RWPE2 (cell line): Measurements from ENCODE around the gene ZFR2.

ENCODE experiments used
- ATAC-seq: fragments of 200-7000 bp; cut with Tn5 transposase; 3 replicates; pipeline ENCODE4 v1.9.1; 2021; ENCODE audit warnings: low read depth
- DNase-seq: peaks from one replicate; pipeline ENCODE4 v3.0.0-alpha.2; 2020; ENCODE audit warnings: low spot score
- H3K27ac ChIP-seq: fragments of 450-650 bp; 2 replicates; pipeline ENCODE4 v1.5.1; 2017; ENCODE audit warnings: mild to moderate bottlenecking; ENCODE audit not compliant: poor library complexity, severe bottlenecking
- H3K27me3 ChIP-seq: fragments of 250-450 bp; sonication (Bioruptor Pico); 2 replicates; pipeline ENCODE4 v1.5.1; 2021; ENCODE audit warnings: mild to moderate bottlenecking, moderate library complexity; ENCODE audit not compliant: insufficient read depth, poor library complexity, severe bottlenecking
- H3K36me3 ChIP-seq: fragments of 250-450 bp; sonication (Bioruptor Pico); 2 replicates; pipeline ENCODE4 v1.5.1; 2020; ENCODE audit warnings: low read depth, mild to moderate bottlenecking, moderate library complexity
- H3K4me1 ChIP-seq: fragments of 250-450 bp; sonication (Bioruptor Pico); 2 replicates; pipeline ENCODE4 v1.5.1; 2021; ENCODE audit warnings: mild to moderate bottlenecking, moderate library complexity; ENCODE audit not compliant: insufficient read depth, poor library complexity, severe bottlenecking
- H3K4me3 ChIP-seq: fragments of 250-450 bp; sonication (Bioruptor Pico); 2 replicates; pipeline ENCODE4 v1.5.1; 2021; ENCODE audit warnings: mild to moderate bottlenecking, moderate library complexity; ENCODE audit not compliant: severe bottlenecking
- H3K9me3 ChIP-seq: fragments of 250-450 bp; sonication (Bioruptor Pico); 2 replicates; pipeline ENCODE4 v1.5.1; 2021; ENCODE audit warnings: mild to moderate bottlenecking, moderate library complexity; ENCODE audit not compliant: severe bottlenecking
- TF ChIP-seq, protein P1 (sequence below): fragments of 450-650 bp; IDR thresholded peaks from one replicate; pipeline ENCODE4 v1.5.1; 2017; ENCODE audit warnings: mild to moderate bottlenecking, moderate library complexity; ENCODE audit not compliant: poor library complexity, severe bottlenecking

The ZFR2 gene

DNA sequence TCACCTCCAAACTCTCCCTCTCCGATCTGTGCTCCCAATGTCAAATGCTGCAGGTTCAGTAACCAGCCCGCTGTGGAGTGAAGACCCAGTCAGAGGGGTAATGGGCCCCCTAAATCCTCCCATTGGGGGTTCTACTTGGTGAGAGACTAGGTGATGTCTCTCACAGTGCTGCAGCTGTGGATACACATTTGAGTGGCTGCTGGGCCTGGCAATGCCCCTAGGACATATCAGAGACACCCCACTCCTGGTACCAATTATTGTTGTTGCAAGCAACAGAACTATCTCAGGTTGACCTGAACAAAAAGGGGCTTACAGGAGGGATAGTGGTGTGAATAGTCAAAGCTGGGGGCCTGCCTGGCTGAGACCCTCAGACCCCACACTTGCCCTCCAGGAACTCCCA lies 87.2 kb downstream of the ZFR2 start:
- ATAC-seq (no peak), DNase-seq (no peak)
- Histone ChIP-seq H3K9me3 (peaks cover 7% of the 10 kb centered on the region), H3K4me3 (no peak overlapping the region), H3K27me3 (peaks cover 7% of the 10 kb centered on the region), H3K27ac (no peak overlapping the region), H3K36me3 (no peaks in the 10 kb centered on the region), H3K4me1 (no peaks in the 10 kb centered on the region)
- TF ChIP-seq, protein P1, sequence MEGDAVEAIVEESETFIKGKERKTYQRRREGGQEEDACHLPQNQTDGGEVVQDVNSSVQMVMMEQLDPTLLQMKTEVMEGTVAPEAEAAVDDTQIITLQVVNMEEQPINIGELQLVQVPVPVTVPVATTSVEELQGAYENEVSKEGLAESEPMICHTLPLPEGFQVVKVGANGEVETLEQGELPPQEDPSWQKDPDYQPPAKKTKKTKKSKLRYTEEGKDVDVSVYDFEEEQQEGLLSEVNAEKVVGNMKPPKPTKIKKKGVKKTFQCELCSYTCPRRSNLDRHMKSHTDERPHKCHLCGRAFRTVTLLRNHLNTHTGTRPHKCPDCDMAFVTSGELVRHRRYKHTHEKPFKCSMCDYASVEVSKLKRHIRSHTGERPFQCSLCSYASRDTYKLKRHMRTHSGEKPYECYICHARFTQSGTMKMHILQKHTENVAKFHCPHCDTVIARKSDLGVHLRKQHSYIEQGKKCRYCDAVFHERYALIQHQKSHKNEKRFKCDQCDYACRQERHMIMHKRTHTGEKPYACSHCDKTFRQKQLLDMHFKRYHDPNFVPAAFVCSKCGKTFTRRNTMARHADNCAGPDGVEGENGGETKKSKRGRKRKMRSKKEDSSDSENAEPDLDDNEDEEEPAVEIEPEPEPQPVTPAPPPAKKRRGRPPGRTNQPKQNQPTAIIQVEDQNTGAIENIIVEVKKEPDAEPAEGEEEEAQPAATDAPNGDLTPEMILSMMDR = no peak

DNA sequence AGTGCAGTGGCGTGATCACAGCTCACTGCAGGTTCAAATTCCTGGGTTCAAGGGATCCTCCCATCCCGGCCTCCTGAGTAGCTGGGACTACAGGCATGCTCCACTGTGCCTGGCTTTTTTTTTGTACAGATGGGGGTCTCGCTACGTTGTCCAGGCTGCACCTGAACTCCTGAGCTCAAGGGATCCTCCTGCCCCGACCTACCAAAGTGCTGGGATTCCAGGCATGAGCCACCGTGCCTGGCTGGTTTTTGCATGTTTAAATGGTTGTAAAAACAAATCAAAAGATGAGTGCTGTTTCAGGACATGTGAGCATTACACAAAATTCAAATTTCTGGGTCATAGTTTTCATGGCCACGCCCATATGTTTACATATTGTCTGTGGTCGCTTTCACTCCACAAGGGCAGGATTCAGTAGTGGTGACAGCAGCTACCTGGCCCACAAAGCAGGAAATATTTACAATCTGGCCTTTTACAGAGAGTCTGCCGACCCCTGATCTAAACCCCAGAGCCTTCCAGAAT lies 88.0 kb downstream of the ZFR2 start:
- H3K27ac ChIP-seq = no peak overlapping the region
- no peaks in the 10 kb centered on the region for H3K36me3 ChIP-seq
- H3K27me3 ChIP-seq = peaks cover 6% of the 10 kb centered on the region
- TF ChIP-seq, protein P1 = no peak
- H3K4me1 ChIP-seq = no peaks in the 10 kb centered on the region
- no peak overlapping the region for H3K4me3 ChIP-seq
- DNase-seq (no peak), ATAC-seq (no peak)
- H3K9me3 ChIP-seq = peaks cover 7% of the 10 kb centered on the region

DNA sequence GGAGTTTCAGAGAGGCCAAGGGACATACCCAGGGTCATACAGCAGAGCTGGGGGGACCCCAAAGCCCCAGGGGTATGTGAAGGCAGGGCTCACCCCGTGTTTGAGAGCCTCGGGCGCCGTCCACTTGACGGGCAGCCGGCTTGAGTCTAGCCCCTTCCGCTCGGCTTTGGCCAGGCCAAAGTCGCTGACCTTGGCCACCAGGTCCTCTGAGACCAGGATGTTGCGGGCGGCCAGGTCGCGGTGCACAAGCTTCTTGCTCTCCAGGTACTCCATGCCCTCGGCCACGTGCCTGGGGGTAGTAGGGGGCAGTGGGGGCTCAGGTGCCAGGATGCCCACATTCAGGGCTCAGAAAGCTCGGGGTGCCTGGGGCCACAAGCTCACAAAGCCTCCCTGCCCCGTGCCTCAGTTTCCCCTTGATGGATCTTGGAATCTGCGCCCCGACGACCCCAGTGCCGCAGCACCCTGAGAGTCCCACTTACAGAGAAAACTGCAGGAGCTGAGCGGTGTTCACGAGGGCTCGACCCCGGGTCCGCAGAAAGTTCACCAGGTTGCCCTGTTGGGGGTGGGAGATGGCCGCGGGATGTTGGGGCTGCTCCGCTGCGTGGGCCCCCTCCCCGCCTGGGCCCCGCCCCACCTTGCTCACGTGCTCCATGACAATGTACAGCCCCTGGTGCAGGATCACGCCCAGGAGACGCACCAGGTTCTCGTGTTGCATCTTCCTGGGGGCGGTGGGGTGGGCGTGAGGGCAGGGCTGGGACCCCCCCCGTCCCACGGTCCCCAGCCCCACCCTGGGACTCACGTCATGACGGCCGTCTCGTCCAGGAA lies 89.7 kb downstream of the ZFR2 start:
- no peak for ATAC-seq

DNA sequence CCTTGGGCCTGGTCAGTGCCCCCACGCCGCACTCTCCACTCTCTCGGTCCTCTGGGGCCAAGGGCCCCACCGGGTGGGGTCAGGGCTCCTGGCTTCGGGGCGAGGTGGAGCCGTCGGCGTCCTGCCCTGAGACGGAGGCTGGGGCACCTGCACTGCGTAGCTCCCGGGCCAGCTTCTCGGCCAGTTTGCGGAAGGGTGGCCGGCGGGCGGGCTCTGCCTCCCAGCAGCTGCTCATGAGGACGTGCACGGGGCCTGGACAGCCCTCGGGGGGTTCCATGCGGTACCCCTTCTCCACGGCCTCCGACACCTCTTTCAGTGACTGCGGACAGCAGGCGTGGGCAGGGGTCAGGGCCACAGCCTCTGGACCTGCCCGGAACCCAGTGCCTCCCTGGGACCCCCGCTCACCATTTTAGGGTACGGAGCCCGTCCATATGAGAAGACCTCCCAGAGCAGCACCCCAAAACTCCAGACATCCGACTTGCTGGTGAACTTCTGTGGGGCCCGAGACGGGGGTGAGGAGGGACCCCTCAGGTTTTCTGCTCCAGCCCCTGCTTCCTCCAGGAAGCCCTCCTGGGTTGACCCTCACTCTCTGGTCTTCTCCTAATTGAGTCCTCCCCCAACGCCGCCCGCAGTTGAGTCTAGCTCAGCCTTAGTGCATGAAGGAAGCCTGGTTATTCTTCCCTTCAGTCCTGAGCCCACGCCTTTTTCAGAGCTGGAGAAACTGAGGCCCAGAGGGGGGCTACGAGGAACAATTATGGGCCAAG lies 90.6 kb downstream of the ZFR2 start:
- TF ChIP-seq, protein P1 = no peak
- no peaks in the 10 kb centered on the region for H3K4me1 ChIP-seq
- H3K4me3 ChIP-seq = no peak overlapping the region
- H3K9me3 ChIP-seq = peaks cover 7% of the 10 kb centered on the region
- no peaks in the 10 kb centered on the region for H3K36me3 ChIP-seq
- ATAC-seq (no peak), DNase-seq (no peak)
- no peaks in the 10 kb centered on the region for H3K27me3 ChIP-seq
- H3K27ac ChIP-seq = no peak overlapping the region

More for the DNA sequence above, 89.7 kb downstream of the ZFR2 start:
- peaks cover 7% of the 10 kb centered on the region for H3K9me3 ChIP-seq
- H3K4me1 ChIP-seq = no peaks in the 10 kb centered on the region
- TF ChIP-seq, protein P1 = no peak
- no peak for DNase-seq
- no peak overlapping the region for H3K4me3 ChIP-seq
- no peak overlapping the region for H3K27ac ChIP-seq
- no peaks in the 10 kb centered on the region for H3K36me3 ChIP-seq
- no peaks in the 10 kb centered on the region for H3K27me3 ChIP-seq
